ENCODE results near the gene GMEB2.

GMEB2 gene

GRCh38 chr20:63664861-63665594 is 38.1 kb upstream of the GMEB2 start:
- H3K23ac ChIP-seq (ENCODE audit: low read length), result no peak overlapping the region
- no peak overlapping the region for H3K9ac ChIP-seq (ENCODE audit: low read length)
- no peaks in the 10 kb centered on the region for H3K79me1 ChIP-seq (ENCODE audit: low read length)
- no peak overlapping the region for H3K4me3 ChIP-seq (ENCODE audit: low read depth, low read length)
- H2AFZ ChIP-seq (ENCODE audit: insufficient read depth, low read length, poor library complexity), result no peak overlapping the region
- H3K18ac ChIP-seq (ENCODE audit: low read length), result no peak overlapping the region
- no peaks in the 10 kb centered on the region for H3K9me3 ChIP-seq (ENCODE audit: insufficient read depth, low read depth, low read length)
- H3K4me2 ChIP-seq (ENCODE audit: low read length), result no peak overlapping the region
- no peak overlapping the region for H2BK5ac ChIP-seq (ENCODE audit: low read depth, low read length, poor library complexity)
- H2AK5ac ChIP-seq (ENCODE audit: low read length), result no peak overlapping the region
- H2BK120ac ChIP-seq (ENCODE audit: insufficient read depth, low read length, poor library complexity), result no peak overlapping the region
- H3K14ac ChIP-seq (ENCODE audit: low read length), result no peak overlapping the region
- H4K12ac ChIP-seq (ENCODE audit: low read depth, low read length), result no peak overlapping the region
- no peak overlapping the region for H4K8ac ChIP-seq (ENCODE audit: low read depth, low read length)
- no peak overlapping the region for H2BK12ac ChIP-seq (ENCODE audit: low read length)
- H3K79me2 ChIP-seq (ENCODE audit: control insufficient read depth, insufficient read depth, low read length, poor library complexity), result no peaks in the 10 kb centered on the region
- H3K4ac ChIP-seq (ENCODE audit: low read depth, low read length), result no peak overlapping the region
- no peak for DNase-seq
- no peaks in the 10 kb centered on the region for H3K4me1 ChIP-seq (ENCODE audit: control insufficient read depth in 1 of 2, insufficient read depth in 2 of 2, low read length in 2 of 2)
- H3K27me3 ChIP-seq (ENCODE audit: insufficient read depth, low read length), result no peaks in the 10 kb centered on the region
- H3K27ac ChIP-seq (ENCODE audit: low read depth, low read length), result no peak overlapping the region
- no CpG with 5 or more reads among the region's 18 CpGs for WGBS (ENCODE audit: extremely low coverage, insufficient coverage, insufficient read length)
- H4K91ac ChIP-seq (ENCODE audit: low read depth, low read length), result no peak overlapping the region
- peaks cover 66 to 75% of the 10 kb centered on the region in 2 experiments for H3K36me3 ChIP-seq (ENCODE audit: control insufficient read depth in 1 of 2, insufficient read depth in 2 of 2, low read length in 2 of 2)

- no peak overlapping the region for H3K23ac ChIP-seq (ENCODE audit: low read length)
- no CpG with 5 or more reads among the region's 22 CpGs for WGBS (ENCODE audit: extremely low coverage, insufficient coverage, insufficient read length)
- no peak overlapping the region for H3K27ac ChIP-seq (ENCODE audit: low read depth, low read length)
Observed at GRCh38 chr20:63664143-63664851, 37.4 kb upstream of the GMEB2 start.

GRCh38 chr20:63663332-63664066 is 36.6 kb upstream of the GMEB2 start:
- no peak overlapping the region for H3K23ac ChIP-seq (ENCODE audit: low read length)
- no peak overlapping the region for H3K14ac ChIP-seq (ENCODE audit: low read length)
- no peak overlapping the region for H3K4ac ChIP-seq (ENCODE audit: low read depth, low read length)
- H2AK5ac ChIP-seq (ENCODE audit: low read length), result no peak overlapping the region
- DNase-seq, result no peak
- H4K91ac ChIP-seq (ENCODE audit: low read depth, low read length), result no peak overlapping the region
- H3K9me3 ChIP-seq (ENCODE audit: insufficient read depth, low read depth, low read length), result no peaks in the 10 kb centered on the region
- H3K18ac ChIP-seq (ENCODE audit: low read length), result no peak overlapping the region
- H2AFZ ChIP-seq (ENCODE audit: insufficient read depth, low read length, poor library complexity), result no peak overlapping the region
- H3K4me1 ChIP-seq (ENCODE audit: control insufficient read depth in 1 of 2, insufficient read depth in 2 of 2, low read length in 2 of 2), result peaks cover 5 to 7% of the 10 kb centered on the region in 2 experiments
- H2BK12ac ChIP-seq (ENCODE audit: low read length), result no peak overlapping the region
- H3K4me2 ChIP-seq (ENCODE audit: low read length), result no peak overlapping the region
- H3K79me1 ChIP-seq (ENCODE audit: low read length), result peaks cover 6% of the 10 kb centered on the region
- no peak overlapping the region for H2BK5ac ChIP-seq (ENCODE audit: low read depth, low read length, poor library complexity)
- H3K36me3 ChIP-seq (ENCODE audit: control insufficient read depth in 1 of 2, insufficient read depth in 2 of 2, low read length in 2 of 2), result peaks cover 61 to 70% of the 10 kb centered on the region in 2 experiments
- H3K9ac ChIP-seq (ENCODE audit: low read length), result no peak overlapping the region
- no peak overlapping the region for H3K27ac ChIP-seq (ENCODE audit: low read depth, low read length)
- no peak overlapping the region for H2BK120ac ChIP-seq (ENCODE audit: insufficient read depth, low read length, poor library complexity)
- no peaks in the 10 kb centered on the region for H3K27me3 ChIP-seq (ENCODE audit: insufficient read depth, low read length)
- H4K8ac ChIP-seq (ENCODE audit: low read depth, low read length), result no peak overlapping the region
- H4K12ac ChIP-seq (ENCODE audit: low read depth, low read length), result no peak overlapping the region
- no peak overlapping the region for H3K4me3 ChIP-seq (ENCODE audit: low read depth, low read length)
- no CpG with 5 or more reads among the region's 26 CpGs for WGBS (ENCODE audit: extremely low coverage, insufficient coverage, insufficient read length)
- peaks cover 4% of the 10 kb centered on the region for H3K79me2 ChIP-seq (ENCODE audit: control insufficient read depth, insufficient read depth, low read length, poor library complexity)

More at GRCh38 chr20:63664143-63664851, 37.4 kb upstream of the GMEB2 start:
- H2BK5ac ChIP-seq (ENCODE audit: low read depth, low read length, poor library complexity), result no peak overlapping the region
- no peaks in the 10 kb centered on the region for H3K79me1 ChIP-seq (ENCODE audit: low read length)
- H4K91ac ChIP-seq (ENCODE audit: low read depth, low read length), result no peak overlapping the region
- no peak overlapping the region for H3K18ac ChIP-seq (ENCODE audit: low read length)
- no peaks in the 10 kb centered on the region for H3K9me3 ChIP-seq (ENCODE audit: insufficient read depth, low read depth, low read length)
- H2BK12ac ChIP-seq (ENCODE audit: low read length), result no peak overlapping the region
- peaks cover under 1 to 2% of the 10 kb centered on the region in 2 experiments for H3K4me1 ChIP-seq (ENCODE audit: control insufficient read depth in 1 of 2, insufficient read depth in 2 of 2, low read length in 2 of 2)
- H2AK5ac ChIP-seq (ENCODE audit: low read length), result no peak overlapping the region
- no peak overlapping the region for H3K4me2 ChIP-seq (ENCODE audit: low read length)
- no peak overlapping the region for H3K9ac ChIP-seq (ENCODE audit: low read length)
- H3K14ac ChIP-seq (ENCODE audit: low read length), result no peak overlapping the region
- H3K4ac ChIP-seq (ENCODE audit: low read depth, low read length), result no peak overlapping the region
- no peaks in the 10 kb centered on the region for H3K79me2 ChIP-seq (ENCODE audit: control insufficient read depth, insufficient read depth, low read length, poor library complexity)
- no peak overlapping the region for H3K4me3 ChIP-seq (ENCODE audit: low read depth, low read length)
- DNase-seq, result no peak
- H2BK120ac ChIP-seq (ENCODE audit: insufficient read depth, low read length, poor library complexity), result no peak overlapping the region
- no peaks in the 10 kb centered on the region for H3K27me3 ChIP-seq (ENCODE audit: insufficient read depth, low read length)
- H3K36me3 ChIP-seq (ENCODE audit: control insufficient read depth in 1 of 2, insufficient read depth in 2 of 2, low read length in 2 of 2), result peaks cover 66 to 75% of the 10 kb centered on the region in 2 experiments
- no peak overlapping the region for H4K12ac ChIP-seq (ENCODE audit: low read depth, low read length)
- no peak overlapping the region for H2AFZ ChIP-seq (ENCODE audit: insufficient read depth, low read length, poor library complexity)
- H4K8ac ChIP-seq (ENCODE audit: low read depth, low read length), result no peak overlapping the region

GRCh38 chr20:63662813-63663189 is 35.9 kb upstream of the GMEB2 start:
- H4K8ac ChIP-seq (ENCODE audit: low read depth, low read length), result no peak overlapping the region
- H3K36me3 ChIP-seq (ENCODE audit: control insufficient read depth in 1 of 2, insufficient read depth in 2 of 2, low read length in 2 of 2), result peaks cover 54 to 63% of the 10 kb centered on the region in 2 experiments
- no peak overlapping the region for H3K4me2 ChIP-seq (ENCODE audit: low read length)
- H2AFZ ChIP-seq (ENCODE audit: insufficient read depth, low read length, poor library complexity), result no peak overlapping the region
- H3K27me3 ChIP-seq (ENCODE audit: insufficient read depth, low read length), result no peaks in the 10 kb centered on the region
- H3K79me2 ChIP-seq (ENCODE audit: control insufficient read depth, insufficient read depth, low read length, poor library complexity), result peaks cover 4% of the 10 kb centered on the region
- no peak overlapping the region for H3K4me3 ChIP-seq (ENCODE audit: low read depth, low read length)
- no peak overlapping the region for H3K9ac ChIP-seq (ENCODE audit: low read length)
- peaks cover 10% of the 10 kb centered on the region for H3K79me1 ChIP-seq (ENCODE audit: low read length)
- no peaks in the 10 kb centered on the region for H3K9me3 ChIP-seq (ENCODE audit: insufficient read depth, low read depth, low read length)
- WGBS (ENCODE audit: extremely low coverage, insufficient coverage, insufficient read length), result no CpG with 5 or more reads among the region's 9 CpGs
- H2BK12ac ChIP-seq (ENCODE audit: low read length), result no peak overlapping the region
- no peak overlapping the region for H4K91ac ChIP-seq (ENCODE audit: low read depth, low read length)
- H2BK5ac ChIP-seq (ENCODE audit: low read depth, low read length, poor library complexity), result no peak overlapping the region
- H3K4ac ChIP-seq (ENCODE audit: low read depth, low read length), result no peak overlapping the region
- no peak overlapping the region for H4K12ac ChIP-seq (ENCODE audit: low read depth, low read length)
- H3K14ac ChIP-seq (ENCODE audit: low read length), result no peak overlapping the region
- peaks cover 5 to 9% of the 10 kb centered on the region in 2 experiments for H3K4me1 ChIP-seq (ENCODE audit: control insufficient read depth in 1 of 2, insufficient read depth in 2 of 2, low read length in 2 of 2)
- no peak overlapping the region for H3K18ac ChIP-seq (ENCODE audit: low read length)
- no peak overlapping the region for H2BK120ac ChIP-seq (ENCODE audit: insufficient read depth, low read length, poor library complexity)
- no peak for DNase-seq
- no peak overlapping the region for H2AK5ac ChIP-seq (ENCODE audit: low read length)
- H3K23ac ChIP-seq (ENCODE audit: low read length), result no peak overlapping the region
- no peak overlapping the region for H3K27ac ChIP-seq (ENCODE audit: low read depth, low read length)
